Measurements from ENCODE around the gene SPECC1L.

- no peak for TF ChIP-seq POLR2AphosphoS5 (IDR thresholded peaks at IDR 0.05; ENCODE audit: low read depth)
- no peak for TF ChIP-seq CTCF (IDR thresholded peaks at IDR 0.05; ENCODE audit: insufficient read depth, low read length)
- TF ChIP-seq, protein P1, sequence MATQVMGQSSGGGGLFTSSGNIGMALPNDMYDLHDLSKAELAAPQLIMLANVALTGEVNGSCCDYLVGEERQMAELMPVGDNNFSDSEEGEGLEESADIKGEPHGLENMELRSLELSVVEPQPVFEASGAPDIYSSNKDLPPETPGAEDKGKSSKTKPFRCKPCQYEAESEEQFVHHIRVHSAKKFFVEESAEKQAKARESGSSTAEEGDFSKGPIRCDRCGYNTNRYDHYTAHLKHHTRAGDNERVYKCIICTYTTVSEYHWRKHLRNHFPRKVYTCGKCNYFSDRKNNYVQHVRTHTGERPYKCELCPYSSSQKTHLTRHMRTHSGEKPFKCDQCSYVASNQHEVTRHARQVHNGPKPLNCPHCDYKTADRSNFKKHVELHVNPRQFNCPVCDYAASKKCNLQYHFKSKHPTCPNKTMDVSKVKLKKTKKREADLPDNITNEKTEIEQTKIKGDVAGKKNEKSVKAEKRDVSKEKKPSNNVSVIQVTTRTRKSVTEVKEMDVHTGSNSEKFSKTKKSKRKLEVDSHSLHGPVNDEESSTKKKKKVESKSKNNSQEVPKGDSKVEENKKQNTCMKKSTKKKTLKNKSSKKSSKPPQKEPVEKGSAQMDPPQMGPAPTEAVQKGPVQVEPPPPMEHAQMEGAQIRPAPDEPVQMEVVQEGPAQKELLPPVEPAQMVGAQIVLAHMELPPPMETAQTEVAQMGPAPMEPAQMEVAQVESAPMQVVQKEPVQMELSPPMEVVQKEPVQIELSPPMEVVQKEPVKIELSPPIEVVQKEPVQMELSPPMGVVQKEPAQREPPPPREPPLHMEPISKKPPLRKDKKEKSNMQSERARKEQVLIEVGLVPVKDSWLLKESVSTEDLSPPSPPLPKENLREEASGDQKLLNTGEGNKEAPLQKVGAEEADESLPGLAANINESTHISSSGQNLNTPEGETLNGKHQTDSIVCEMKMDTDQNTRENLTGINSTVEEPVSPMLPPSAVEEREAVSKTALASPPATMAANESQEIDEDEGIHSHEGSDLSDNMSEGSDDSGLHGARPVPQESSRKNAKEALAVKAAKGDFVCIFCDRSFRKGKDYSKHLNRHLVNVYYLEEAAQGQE (IDR thresholded peaks at IDR 0.05; ENCODE audit: insufficient replicate concordance, low read depth): no peak
- TF ChIP-seq GABPA (IDR thresholded peaks at IDR 0.05; ENCODE audit: low read depth): no peak
- no peak for TF ChIP-seq SPI1 (IDR thresholded peaks at IDR 0.05; ENCODE audit: borderline replicate concordance, low read depth)
Measured at GRCh38 chr22:24231706-24232105, 38.9 kb upstream of the SPECC1L start.
